Mesenchymal stem cell (in vitro differentiated cells and primary cell): ENCODE data around the gene SATB2.

ENCODE experiments used
- DNase-seq: peaks from one replicate; pipeline ENCODE4 v3.0.0-alpha.2; 2013
- H2AFZ ChIP-seq: one replicate; pipeline ENCODE4 v1.6.1; 2013; ENCODE audit warnings: low read depth, mild to moderate bottlenecking, control low read depth, inconsistent platforms, low read length, moderate library complexity
- H2AK5ac ChIP-seq: 2 replicates; pipeline ENCODE4 v1.6.1; 2013; ENCODE audit warnings: low read length, moderate library complexity, mild to moderate bottlenecking, inconsistent platforms; ENCODE audit not compliant: severe bottlenecking
- H2BK120ac ChIP-seq: one replicate; pipeline ENCODE4 v1.6.1; 2013; ENCODE audit warnings: low read depth, mild to moderate bottlenecking, inconsistent platforms, low read length, moderate library complexity
- H2BK12ac ChIP-seq, 2 experiments: one replicate each; pipeline ENCODE4 v1.6.1; 2013; ENCODE audit warnings: inconsistent platforms in 2 of 2, low read length in 2 of 2, mild to moderate bottlenecking in 2 of 2, moderate library complexity in 2 of 2, control low read depth in 1 of 2
- H2BK15ac ChIP-seq: one replicate; pipeline ENCODE4 v1.6.1; 2013; ENCODE audit warnings: mild to moderate bottlenecking, low read depth, inconsistent platforms; ENCODE audit not compliant: poor library complexity, severe bottlenecking
- H2BK5ac ChIP-seq: 2 replicates; pipeline ENCODE4 v1.6.1; 2013; ENCODE audit warnings: low read depth, mild to moderate bottlenecking, low read length, control low read depth, inconsistent platforms; ENCODE audit not compliant: poor library complexity, severe bottlenecking
- H3K14ac ChIP-seq, 2 experiments: one replicate each; pipeline ENCODE4 v1.6.1; 2013; ENCODE audit warnings: inconsistent platforms in 2 of 2, low read length in 2 of 2, control low read depth in 1 of 2, mild to moderate bottlenecking in 1 of 2, moderate library complexity in 1 of 2
- H3K18ac ChIP-seq, 2 experiments: one replicate each; pipeline ENCODE4 v1.6.1; 2013; ENCODE audit warnings: inconsistent platforms in 2 of 2, low read length in 2 of 2, control low read depth in 1 of 2, low read depth in 1 of 2, mild to moderate bottlenecking in 1 of 2
- H3K23ac ChIP-seq, 2 experiments: one replicate each; pipeline ENCODE4 v1.6.1; 2013; ENCODE audit warnings: inconsistent platforms in 2 of 2, low read length in 2 of 2, mild to moderate bottlenecking in 2 of 2, moderate library complexity in 2 of 2, control low read depth in 1 of 2
- H3K27ac ChIP-seq: 2 replicates; pipeline ENCODE4 v1.5.1; 2013; ENCODE audit warnings: mild to moderate bottlenecking, moderate library complexity, low read length, control low read depth, inconsistent platforms; ENCODE audit not compliant: poor library complexity, severe bottlenecking
- H3K27me3 ChIP-seq, 2 experiments: 2 replicates each; pipeline versions ENCODE4 v1.6.1 to v1.7.0; 2013; ENCODE audit warnings: low read length in 2 of 2, mild to moderate bottlenecking in 2 of 2, moderate library complexity in 2 of 2, control low read depth in 1 of 2, inconsistent platforms in 1 of 2; ENCODE audit not compliant: control insufficient read depth in 1 of 2, insufficient read depth in 1 of 2
- H3K36me3 ChIP-seq, 2 experiments: 2 replicates each; pipeline versions ENCODE4 v1.6.1 to v1.7.0; 2013; ENCODE audit warnings: low read length in 2 of 2, control low read depth in 1 of 2, inconsistent platforms in 1 of 2, low read depth in 1 of 2, mild to moderate bottlenecking in 1 of 2; ENCODE audit not compliant: insufficient read depth in 2 of 2, control insufficient read depth in 1 of 2
- H3K4ac ChIP-seq, 2 experiments: one replicate each; pipeline ENCODE4 v1.6.1; 2013; ENCODE audit warnings: inconsistent platforms in 2 of 2, low read length in 2 of 2, mild to moderate bottlenecking in 2 of 2, moderate library complexity in 2 of 2, control low read depth in 1 of 2, low read depth in 1 of 2
- H3K4me1 ChIP-seq: 2 replicates; pipeline ENCODE4 v1.6.1; 2013; ENCODE audit warnings: low read depth, low read length, control low read depth; ENCODE audit not compliant: control insufficient read depth, insufficient read depth
- H3K4me2 ChIP-seq: 2 replicates; pipeline ENCODE4 v1.6.1; 2013; ENCODE audit warnings: low read length, mild to moderate bottlenecking, inconsistent platforms; ENCODE audit not compliant: poor library complexity, severe bottlenecking
- H3K4me3 ChIP-seq, 2 experiments: 2 replicates each; pipeline versions ENCODE4 v1.5.1 to v1.7.0; 2013; ENCODE audit warnings: low read length in 2 of 2, mild to moderate bottlenecking in 2 of 2, control low read depth in 1 of 2, low read depth in 1 of 2; ENCODE audit not compliant: insufficient read depth in 1 of 2
- H3K79me1 ChIP-seq: replicated peaks from 2 replicates; pipeline ENCODE4 v1.6.1; 2013; ENCODE audit warnings: mild to moderate bottlenecking, control low read depth, low read length, inconsistent platforms; ENCODE audit not compliant: poor library complexity, severe bottlenecking
- H3K9ac ChIP-seq: 2 replicates; pipeline ENCODE4 v1.7.0; 2013; ENCODE audit warnings: mild to moderate bottlenecking, low read length, moderate library complexity
- H3K9me3 ChIP-seq: 2 replicates; pipeline ENCODE4 v1.7.0; 2013; ENCODE audit warnings: mild to moderate bottlenecking, low read length; ENCODE audit not compliant: control insufficient read depth
- H4K8ac ChIP-seq: one replicate; pipeline ENCODE4 v1.6.1; 2013; ENCODE audit warnings: inconsistent platforms, mild to moderate bottlenecking, low read length, moderate library complexity
- H4K91ac ChIP-seq: one replicate; pipeline ENCODE4 v1.6.1; 2013; ENCODE audit warnings: mild to moderate bottlenecking, low read length, inconsistent platforms
- WGBS: methylation state at CpG from one replicate; pipeline ENCODE4 v1.1.7; 2013; ENCODE audit warnings: mixed read lengths; 5-methylcytosine and 5-hydroxymethylcytosine counted together

The SATB2 gene

GRCh38 chr2:199440118-199440517 lies 17.6 kb downstream of the SATB2 start:
- Histone ChIP-seq H2BK12ac (no peak overlapping the region), H3K36me3 (peaks cover 0 to 31% of the 10 kb centered on the region in 2 experiments), H3K14ac (no peak overlapping the region), H3K9ac (no peak overlapping the region), H3K4me3 (no peak overlapping the region), H3K4me1 (no peaks in the 10 kb centered on the region), H2BK5ac (no peak overlapping the region), H3K9me3 (no peaks in the 10 kb centered on the region), H2BK15ac (no peak overlapping the region), H4K8ac (no peak overlapping the region), H3K27ac (no peak overlapping the region), H3K4me2 (no peak overlapping the region), H3K27me3 (no peaks in the 10 kb centered on the region), H2BK120ac (no peak overlapping the region), H3K18ac (no peak overlapping the region), H3K79me1 (no peaks in the 10 kb centered on the region), H2AK5ac (no peak overlapping the region), H3K4ac (no peak overlapping the region), H3K23ac (no peak overlapping the region), H4K91ac (no peak overlapping the region), H2AFZ (no peak overlapping the region)
- no peak for DNase-seq

GRCh38 chr2:199439542-199439941 lies 18.2 kb downstream of the SATB2 start:
- DNase-seq: no peak
- no peak overlapping the region for H3K14ac ChIP-seq
- H3K36me3 ChIP-seq: peaks cover 0 to 32% of the 10 kb centered on the region in 2 experiments
- no peak overlapping the region for H3K23ac ChIP-seq
- no peaks in the 10 kb centered on the region for H3K4me1 ChIP-seq
- no peaks in the 10 kb centered on the region for H3K79me1 ChIP-seq
- H2BK5ac ChIP-seq: no peak overlapping the region
- 88% methylated on average over 4 of the region's 5 CpGs for WGBS
- no peak overlapping the region for H3K27ac ChIP-seq
- H4K8ac ChIP-seq: no peak overlapping the region
- H3K4ac ChIP-seq: no peak overlapping the region
- H3K27me3 ChIP-seq: no peaks in the 10 kb centered on the region
- no peak overlapping the region for H2BK15ac ChIP-seq
- H3K4me2 ChIP-seq: no peak overlapping the region
- no peaks in the 10 kb centered on the region for H3K9me3 ChIP-seq
- H3K18ac ChIP-seq: no peak overlapping the region
- H2AFZ ChIP-seq: no peak overlapping the region
- H3K9ac ChIP-seq: no peak overlapping the region
- H2BK12ac ChIP-seq: no peak overlapping the region
- no peak overlapping the region for H3K4me3 ChIP-seq
- H4K91ac ChIP-seq: no peak overlapping the region
- H2AK5ac ChIP-seq: no peak overlapping the region
- H2BK120ac ChIP-seq: no peak overlapping the region

- peaks cover 0 to 35% of the 10 kb centered on the region in 2 experiments for H3K36me3 ChIP-seq
- H3K18ac ChIP-seq: no peak overlapping the region
- H3K9ac ChIP-seq: no peak overlapping the region
- H2BK15ac ChIP-seq: no peak overlapping the region
- WGBS: 94% methylated on average over 2 of the region's 3 CpGs
- no peak overlapping the region for H3K4ac ChIP-seq
- no peak for DNase-seq
- H3K4me3 ChIP-seq: no peak overlapping the region
- no peaks in the 10 kb centered on the region for H3K4me1 ChIP-seq
- H3K9me3 ChIP-seq: no peaks in the 10 kb centered on the region
- no peak overlapping the region for H4K91ac ChIP-seq
- H2BK12ac ChIP-seq: no peak overlapping the region
- H4K8ac ChIP-seq: no peak overlapping the region
- H2BK5ac ChIP-seq: no peak overlapping the region
- H2BK120ac ChIP-seq: no peak overlapping the region
- H3K14ac ChIP-seq: no peak overlapping the region
- H2AK5ac ChIP-seq: no peak overlapping the region
- H3K79me1 ChIP-seq: no peaks in the 10 kb centered on the region
- no peak overlapping the region for H3K4me2 ChIP-seq
- H3K27ac ChIP-seq: no peak overlapping the region
- H2AFZ ChIP-seq: no peak overlapping the region
- H3K23ac ChIP-seq: peak overlapping the region in 1 of 2 experiments; percentile 52
- H3K27me3 ChIP-seq: no peaks in the 10 kb centered on the region
Observed at GRCh38 chr2:199439066-199439465, 18.7 kb downstream of the SATB2 start.

- Histone ChIP-seq H2BK120ac (no peak overlapping the region), H3K79me1 (no peaks in the 10 kb centered on the region), H2BK5ac (no peak overlapping the region), H3K9ac (no peak overlapping the region), H4K8ac (no peak overlapping the region), H2AFZ (no peak overlapping the region), H3K4me3 (no peak overlapping the region), H3K27me3 (no peaks in the 10 kb centered on the region), H4K91ac (no peak overlapping the region), H3K27ac (no peak overlapping the region), H3K36me3 (peaks cover 0 to 71% of the 10 kb centered on the region in 2 experiments), H3K18ac (no peak overlapping the region), H3K23ac (no peak overlapping the region), H3K4me1 (peaks cover 4% of the 10 kb centered on the region), H2BK15ac (no peak overlapping the region), H2BK12ac (no peak overlapping the region), H3K9me3 (no peaks in the 10 kb centered on the region), H3K4ac (no peak overlapping the region), H3K4me2 (no peak overlapping the region), H2AK5ac (no peak overlapping the region), H3K14ac (no peak overlapping the region)
- 89% methylated on average over 1 of the region's 1 CpG for WGBS
- DNase-seq: no peak
Observed at GRCh38 chr2:199434555-199434954, 23.2 kb downstream of the SATB2 start.
